ENCODE results near the gene P2RX3. TPM values are rescaled to one million over a fixed set of nuclear protein-coding genes. Genes with fewer than 3 reads are reported as not detected.

P2RX3 gene
- total and polyA plus RNA-seq, 2 experiments from 2014 or later = 0.15 to 0.35 TPM

GRCh38 chr11:57348052-57348451 is 9.9 kb downstream of the P2RX3 start:
- Histone ChIP-seq H3K27ac (ENCODE audit: low read depth) (no peak overlapping the region), H3K36me3 (ENCODE audit: insufficient read depth) (no peaks in the 10 kb centered on the region), H3F3A (replicated peaks; ENCODE audit: low read depth) (0 out of 2 replicates have a peak, but pooled peaks cover 6% of the 10 kb centered on the region), H4K20me1 (replicated peaks; ENCODE audit: insufficient read depth) (no peaks in the 10 kb centered on the region), H3K27me3 (ENCODE audit: insufficient read depth) (peaks cover 4% of the 10 kb centered on the region; the same call in 1 of the 2 replicates), H3K4me3 (no peak overlapping the region), H3K79me2 (replicated peaks; ENCODE audit: insufficient read depth) (no peaks in the 10 kb centered on the region), H2AFZ (no peak overlapping the region), H3K9me2 (ENCODE audit: insufficient read depth) (no peaks in the 10 kb centered on the region), H3K4me1 (ENCODE audit: insufficient read depth) (peaks cover 22% of the 10 kb centered on the region), H3K4me2 (no peak overlapping the region)
- Mint-ChIP-seq H3K4me3 (no peak overlapping the region), H3K4me1 (peaks cover 33% of the 10 kb centered on the region), H3K27ac (no peak overlapping the region), H3K36me3 (ENCODE audit: low read depth) (no peaks in the 10 kb centered on the region; the same call in 2 of the 3 replicates), H3K27me3 (ENCODE audit: insufficient read depth, low read depth, poor library complexity) (peaks cover 24% of the 10 kb centered on the region), H3K9me3 (peaks cover 6% of the 10 kb centered on the region)
- TF ChIP-seq EZH2phosphoT487 (IDR thresholded peaks at IDR 0.05; ENCODE audit: unreplicated experiment) = no peak
- TF ChIP-seq NANOG (IDR thresholded peaks at IDR 0.05; ENCODE audit: borderline replicate concordance) = no peak
- no peak for TF ChIP-seq CREB1 (CRISPR knock-in tag; IDR thresholded peaks at IDR 0.05; ENCODE audit: low read depth)
- no peak for TF ChIP-seq JUNB (IDR thresholded peaks at IDR 0.05; ENCODE audit: unreplicated experiment)
- no peak for TF ChIP-seq POLR2AphosphoS5 (IDR thresholded peaks at IDR 0.05; ENCODE audit: low read depth)
- TF ChIP-seq ZNF462 (CRISPR knock-in tag; IDR thresholded peaks at IDR 0.05) = no peak
- no peak for TF ChIP-seq REST (IDR thresholded peaks at IDR 0.05; ENCODE audit: unreplicated experiment)
- no peak for TF ChIP-seq ZNF331 (CRISPR knock-in tag; IDR thresholded peaks at IDR 0.05; ENCODE audit: low read depth)
- no peak for TF ChIP-seq ETS1 (IDR thresholded peaks at IDR 0.05)
- ATAC-seq (no peak), DNase-seq (ENCODE audit: low spot score) (no peak)
